Stimulated activated naive CD8-positive, alpha-beta T cell treated with anti-CD3 and anti-CD28 coated beads, Interleukin-15, Interleukin-2, amounts not matched to agents 100 U/mL and 50 U/mL, for 24 hours (primary cell): ENCODE measurements around the gene MAML2.
A peak's percentile ranks its signal among the peaks of the same experiment; 100 is the strongest.

Experiments used
- ATAC-seq: fragments of 150-1000 bp; cut with Tn5 transposase; one replicate; pipeline ENCODE4 v1.10.0; 2021
- DNase-seq: peaks from one replicate; pipeline ENCODE4 v3.0.0; 2021

The MAML2 gene

GRCh38 chr11:96098511-96099241, 244.3 kb downstream of the MAML2 start:
- no peak for ATAC-seq
- no peak for DNase-seq

GRCh38 chr11:96097844-96098421, 245.1 kb downstream of the MAML2 start:
- no peak for ATAC-seq
- DNase-seq: no peak

GRCh38 chr11:96096360-96096759, 246.6 kb downstream of the MAML2 start:
- ATAC-seq (no peak), DNase-seq (no peak)

GRCh38 chr11:96095884-96096303, 247.1 kb downstream of the MAML2 start:
- ATAC-seq (no peak), DNase-seq (no peak)

GRCh38 chr11:96094156-96094555, 248.8 kb downstream of the MAML2 start:
- no peak for ATAC-seq
- DNase-seq: no peak

GRCh38 chr11:96092511-96092910, 250.5 kb downstream of the MAML2 start:
- no peak for DNase-seq
- no peak for ATAC-seq

GRCh38 chr11:96091476-96091875, 251.5 kb downstream of the MAML2 start:
- DNase-seq: no peak
- peak; percentile 93 for ATAC-seq

- ATAC-seq: no peak
- DNase-seq: no peak
Observed at GRCh38 chr11:96090711-96091110, 252.3 kb downstream of the MAML2 start.

GRCh38 chr11:96088914-96089313, 254.1 kb downstream of the MAML2 start:
- no peak for ATAC-seq
- no peak for DNase-seq

- ATAC-seq (no peak), DNase-seq (no peak)
Observed at GRCh38 chr11:96086111-96086510, 256.9 kb downstream of the MAML2 start.

- DNase-seq (no peak), ATAC-seq (peak; percentile 66)
Observed at GRCh38 chr11:96085319-96085930, 257.6 kb downstream of the MAML2 start.

GRCh38 chr11:96084610-96085318, 258.2 kb downstream of the MAML2 start:
- DNase-seq (no peak), ATAC-seq (peak; percentile 87)

- ATAC-seq (no peak), DNase-seq (no peak)
Observed at GRCh38 chr11:96082936-96083335, 260.1 kb downstream of the MAML2 start.

GRCh38 chr11:96082002-96082899, 260.7 kb downstream of the MAML2 start:
- DNase-seq (no peak), ATAC-seq (no peak)

GRCh38 chr11:96081561-96081960, 261.4 kb downstream of the MAML2 start:
- no peak for ATAC-seq
- no peak for DNase-seq

GRCh38 chr11:96079691-96080090, 263.3 kb downstream of the MAML2 start:
- no peak for ATAC-seq
- DNase-seq: no peak

GRCh38 chr11:96075532-96075959, 267.4 kb downstream of the MAML2 start:
- ATAC-seq: peak; percentile 94
- DNase-seq: peak; percentile 45

- peak; percentile 5 for ATAC-seq
- DNase-seq: no peak
Observed at GRCh38 chr11:96074551-96075310, 268.3 kb downstream of the MAML2 start.

GRCh38 chr11:96073536-96073935, 269.5 kb downstream of the MAML2 start:
- ATAC-seq (no peak), DNase-seq (no peak)

GRCh38 chr11:96072592-96072991, 270.4 kb downstream of the MAML2 start:
- DNase-seq (no peak), ATAC-seq (no peak)

GRCh38 chr11:96070453-96070852, 272.5 kb downstream of the MAML2 start:
- DNase-seq (no peak), ATAC-seq (no peak)
